K562 (cell line): ENCODE data around the gene C1RL. TPM values are rescaled to one million over a fixed set of nuclear protein-coding genes. Genes with fewer than 3 reads are reported as not detected.

Experiments
- ARID1B ChIP-seq: fragments of 450-650 bp; IDR thresholded peaks from 2 replicates; pipeline ENCODE4 v1.6.1; 2016; ENCODE audit warnings: antibody characterized with exemption, mild to moderate bottlenecking, inconsistent platforms
- GTF2E2 ChIP-seq: fragments of 200-800 bp; sonication (Bioruptor generic); IDR thresholded peaks from 2 replicates; pipeline ENCODE4 v1.6.1; 2016; ENCODE audit warnings: missing genetic modification characterization, missing compliant biosample characterization
- HMGN3 ChIP-seq: IDR thresholded peaks from 2 replicates; pipeline ENCODE4 v1.6.1; 2011; ENCODE audit warnings: borderline replicate concordance, low read depth, mild to moderate bottlenecking, mixed read lengths, low read length; ENCODE audit not compliant: insufficient read length; ENCODE audit errors: extremely low read depth
- MYNN ChIP-seq, 2 experiments: sonication (generic); formaldehyde crosslinking in 1 of 2; IDR thresholded peaks; 2 replicates each; pipeline versions ENCODE4 v1.5.0 to v1.6.1; 2016 to 2020; ENCODE audit warnings: antibody characterized with exemption in 1 of 2, missing genetic modification reagents in 1 of 2
- SPI1 ChIP-seq: IDR thresholded peaks from 2 replicates; pipeline ENCODE4 v1.6.1; 2011; ENCODE audit warnings: low read depth, low read length, control low read depth, borderline replicate concordance
- polyA plus RNA-seq, 8 experiments: library from polyadenylated mRNA; depleted of rRNA in 4 of 8; stranded (reverse) in 5 of 8; unstranded in 3 of 8; fragments of >200 nt; fragmentation: Nextera tagmentation in 2 of 8; fragmentation: Illumina TruSeq in 1 of 8; extraction: Ambion mirVana in 2 of 8; extraction: Trizol in 1 of 8; gene quantifications; 2 replicates each; pipeline versions ENCODE4 v1.2.1 to v1.2.3, GENCODE V29; 2011 to 2014; ENCODE audit warnings: inconsistent platforms in 1 of 8, missing spikeins in 1 of 8
- total RNA-seq, 7 experiments: library from RNA; depleted of rRNA in 6 of 7; stranded (reverse); fragments of >200 nt in 6 of 7; fragmentation: Illumina TruSeq in 2 of 7; extraction: Trizol in 2 of 7; gene quantifications; 2 replicates each; pipeline versions ENCODE4 v1.2.1 to v1.2.3, GENCODE V29; 2011 to 2021; ENCODE audit warnings: low replicate concordance in 1 of 7
- TF ChIP-seq, protein P1 (sequence below): fragments of 450-650 bp; IDR thresholded peaks from 2 replicates; pipeline ENCODE4 v1.7.1; 2018; ENCODE audit warnings: mild to moderate bottlenecking, low read depth; ENCODE audit not compliant: partially characterized antibody
- TF ChIP-seq, protein P2 (sequence below): fragments of 450-650 bp; formaldehyde crosslinking; IDR thresholded peaks from 2 replicates; pipeline ENCODE4 v1.4.0; 2022; ENCODE audit warnings: missing genetic modification characterization
- TF ChIP-seq, protein P3 (sequence below): fragments of 250-450 bp; sonication (Bioruptor Pico); IDR thresholded peaks from 2 replicates; pipeline ENCODE4 v1.5.0; 2021; ENCODE audit warnings: mild to moderate bottlenecking, moderate library complexity
- TF ChIP-seq, protein P4 (sequence below), 2 experiments: fragments of 450-650 bp; conservative IDR thresholded peaks; 2 replicates each; pipeline ENCODE4 v1.6.1; 2017; ENCODE audit warnings: mild to moderate bottlenecking in 2 of 2, moderate library complexity in 2 of 2
- TF ChIP-seq, protein P5 (sequence below): IDR thresholded peaks from 2 replicates; pipeline ENCODE4 v1.6.1; 2011; ENCODE audit warnings: borderline replicate concordance, low read depth, mild to moderate bottlenecking, moderate library complexity, low read length; ENCODE audit not compliant: insufficient read depth, poor library complexity, severe bottlenecking
- TF ChIP-seq, protein P6 (sequence below): sonication (generic); formaldehyde crosslinking; IDR thresholded peaks from 2 replicates; pipeline ENCODE4 v1.8.1; 2023; ENCODE audit warnings: mild to moderate bottlenecking, missing genetic modification reagents

C1RL gene
- total and polyA plus RNA-seq, 9 of the 15 experiments (the other 6 are each of a cell fraction or from before 2014, with no cell fraction given): 1.4 to 10.7 (median 8.0) TPM

DNA sequence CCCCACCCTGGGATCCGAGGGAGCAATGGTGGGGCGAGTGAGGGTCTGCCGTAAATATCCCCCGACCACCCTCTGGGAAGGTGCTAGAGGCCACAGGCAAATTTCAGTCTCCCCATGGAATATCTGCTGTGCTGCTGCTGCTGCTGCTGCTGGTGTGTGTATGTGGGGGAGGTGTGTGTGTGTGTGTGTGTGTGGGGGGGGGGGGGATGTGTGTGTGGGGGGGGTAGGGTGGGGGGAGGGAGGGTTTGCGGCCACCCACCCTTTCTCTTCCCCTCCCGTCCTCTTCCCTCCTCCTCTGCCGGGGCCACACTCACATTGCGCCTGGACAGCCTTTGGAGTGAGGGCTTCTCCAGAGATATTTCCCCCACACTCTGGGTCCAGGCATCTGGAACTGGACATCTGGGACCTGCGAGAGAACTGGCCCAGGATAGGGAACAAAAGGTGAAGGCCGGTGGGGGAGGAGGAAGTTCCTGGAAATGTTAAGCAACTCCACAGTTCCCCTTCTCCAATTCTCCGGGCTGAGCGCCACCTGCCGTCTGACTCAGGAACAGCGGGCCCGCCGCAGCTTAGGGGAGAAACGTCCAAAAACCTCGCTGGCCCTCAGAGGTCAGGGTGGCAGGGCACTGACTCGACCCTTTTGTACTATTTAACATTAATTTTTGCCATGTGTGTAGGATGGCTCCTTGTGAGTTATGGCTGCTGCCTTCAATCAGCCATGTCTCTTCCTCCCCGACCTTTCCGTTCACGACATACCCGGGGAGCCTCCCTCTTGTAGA, at the start of gene C1RL (continued):
- TF ChIP-seq, protein P1, sequence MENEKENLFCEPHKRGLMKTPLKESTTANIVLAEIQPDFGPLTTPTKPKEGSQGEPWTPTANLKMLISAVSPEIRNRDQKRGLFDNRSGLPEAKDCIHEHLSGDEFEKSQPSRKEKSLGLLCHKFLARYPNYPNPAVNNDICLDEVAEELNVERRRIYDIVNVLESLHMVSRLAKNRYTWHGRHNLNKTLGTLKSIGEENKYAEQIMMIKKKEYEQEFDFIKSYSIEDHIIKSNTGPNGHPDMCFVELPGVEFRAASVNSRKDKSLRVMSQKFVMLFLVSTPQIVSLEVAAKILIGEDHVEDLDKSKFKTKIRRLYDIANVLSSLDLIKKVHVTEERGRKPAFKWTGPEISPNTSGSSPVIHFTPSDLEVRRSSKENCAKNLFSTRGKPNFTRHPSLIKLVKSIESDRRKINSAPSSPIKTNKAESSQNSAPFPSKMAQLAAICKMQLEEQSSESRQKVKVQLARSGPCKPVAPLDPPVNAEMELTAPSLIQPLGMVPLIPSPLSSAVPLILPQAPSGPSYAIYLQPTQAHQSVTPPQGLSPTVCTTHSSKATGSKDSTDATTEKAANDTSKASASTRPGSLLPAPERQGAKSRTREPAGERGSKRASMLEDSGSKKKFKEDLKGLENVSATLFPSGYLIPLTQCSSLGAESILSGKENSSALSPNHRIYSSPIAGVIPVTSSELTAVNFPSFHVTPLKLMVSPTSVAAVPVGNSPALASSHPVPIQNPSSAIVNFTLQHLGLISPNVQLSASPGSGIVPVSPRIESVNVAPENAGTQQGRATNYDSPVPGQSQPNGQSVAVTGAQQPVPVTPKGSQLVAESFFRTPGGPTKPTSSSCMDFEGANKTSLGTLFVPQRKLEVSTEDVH: no peak
- no peak for TF ChIP-seq HMGN3
- TF ChIP-seq, protein P2, sequence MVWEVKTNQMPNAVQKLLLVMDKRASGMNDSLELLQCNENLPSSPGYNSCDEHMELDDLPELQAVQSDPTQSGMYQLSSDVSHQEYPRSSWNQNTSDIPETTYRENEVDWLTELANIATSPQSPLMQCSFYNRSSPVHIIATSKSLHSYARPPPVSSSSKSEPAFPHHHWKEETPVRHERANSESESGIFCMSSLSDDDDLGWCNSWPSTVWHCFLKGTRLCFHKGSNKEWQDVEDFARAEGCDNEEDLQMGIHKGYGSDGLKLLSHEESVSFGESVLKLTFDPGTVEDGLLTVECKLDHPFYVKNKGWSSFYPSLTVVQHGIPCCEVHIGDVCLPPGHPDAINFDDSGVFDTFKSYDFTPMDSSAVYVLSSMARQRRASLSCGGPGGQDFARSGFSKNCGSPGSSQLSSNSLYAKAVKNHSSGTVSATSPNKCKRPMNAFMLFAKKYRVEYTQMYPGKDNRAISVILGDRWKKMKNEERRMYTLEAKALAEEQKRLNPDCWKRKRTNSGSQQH: no peak
- TF ChIP-seq ARID1B: peak; percentile 59
- TF ChIP-seq, protein P3, sequence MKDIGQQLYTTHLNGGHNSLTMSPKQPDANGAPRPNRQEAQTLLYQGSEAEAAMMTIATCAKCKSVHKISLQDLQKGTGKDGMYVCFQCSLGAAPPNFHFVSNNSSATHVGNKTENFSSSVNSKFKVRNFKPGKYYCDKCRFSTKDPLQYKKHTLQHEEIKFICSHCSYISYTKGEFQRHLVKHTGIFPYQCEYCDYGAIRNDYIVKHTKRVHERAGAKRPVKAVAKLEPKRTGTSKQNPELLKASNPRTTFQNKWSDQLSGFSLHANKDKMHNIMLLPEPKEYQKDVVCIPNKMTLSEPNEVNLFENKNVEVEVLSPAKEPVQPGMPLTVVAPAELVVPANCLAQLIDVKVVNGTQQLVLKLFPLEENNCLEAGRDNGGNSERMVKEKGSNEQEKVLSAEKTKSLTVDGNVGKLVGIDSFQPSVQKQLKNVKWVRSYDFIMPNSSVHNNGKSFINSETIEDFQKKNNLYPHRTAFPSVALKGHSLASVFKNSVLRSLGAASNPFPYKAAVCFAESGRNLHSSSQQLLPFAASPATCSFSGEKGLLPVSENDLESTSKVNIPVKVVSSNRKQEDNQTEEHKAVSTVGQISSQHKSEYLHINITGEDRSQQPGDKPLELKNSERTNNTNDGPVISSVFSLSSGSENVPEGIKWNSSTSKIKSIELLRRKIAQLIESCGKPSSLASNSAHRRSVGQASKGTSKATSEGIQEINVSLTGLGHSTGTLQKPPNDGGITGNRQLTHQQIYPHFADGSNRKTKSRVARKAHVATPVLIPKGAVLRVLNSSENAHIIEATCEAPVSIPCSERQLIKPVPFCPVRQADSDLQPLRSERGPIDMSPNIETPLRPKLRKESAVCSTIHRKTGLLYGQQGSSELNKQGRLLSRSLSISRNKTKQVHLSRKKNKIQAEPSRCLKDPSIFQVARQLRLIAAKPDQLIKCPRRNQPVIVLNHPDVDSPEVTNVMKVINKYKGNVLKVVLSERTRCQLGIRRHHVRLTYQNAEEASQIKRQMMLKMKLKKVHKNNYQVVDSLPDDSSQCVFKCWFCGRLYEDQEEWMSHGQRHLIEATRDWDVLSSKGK (CRISPR knock-in tag): no peak
- no peak for TF ChIP-seq GTF2E2 (tag)
- TF ChIP-seq, protein P4, sequence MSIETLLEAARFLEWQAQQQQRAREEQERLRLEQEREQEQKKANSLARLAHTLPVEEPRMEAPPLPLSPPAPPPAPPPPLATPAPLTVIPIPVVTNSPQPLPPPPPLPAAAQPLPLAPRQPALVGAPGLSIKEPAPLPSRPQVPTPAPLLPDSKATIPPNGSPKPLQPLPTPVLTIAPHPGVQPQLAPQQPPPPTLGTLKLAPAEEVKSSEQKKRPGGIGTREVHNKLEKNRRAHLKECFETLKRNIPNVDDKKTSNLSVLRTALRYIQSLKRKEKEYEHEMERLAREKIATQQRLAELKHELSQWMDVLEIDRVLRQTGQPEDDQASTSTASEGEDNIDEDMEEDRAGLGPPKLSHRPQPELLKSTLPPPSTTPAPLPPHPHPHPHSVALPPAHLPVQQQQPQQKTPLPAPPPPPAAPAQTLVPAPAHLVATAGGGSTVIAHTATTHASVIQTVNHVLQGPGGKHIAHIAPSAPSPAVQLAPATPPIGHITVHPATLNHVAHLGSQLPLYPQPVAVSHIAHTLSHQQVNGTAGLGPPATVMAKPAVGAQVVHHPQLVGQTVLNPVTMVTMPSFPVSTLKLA (conservative IDR thresholded peaks at IDR 0.05): 0 out of 4 replicates have a peak, but pooled peaks of 1 of the 2 experiments have one; percentile 39
- TF ChIP-seq, protein P5, sequence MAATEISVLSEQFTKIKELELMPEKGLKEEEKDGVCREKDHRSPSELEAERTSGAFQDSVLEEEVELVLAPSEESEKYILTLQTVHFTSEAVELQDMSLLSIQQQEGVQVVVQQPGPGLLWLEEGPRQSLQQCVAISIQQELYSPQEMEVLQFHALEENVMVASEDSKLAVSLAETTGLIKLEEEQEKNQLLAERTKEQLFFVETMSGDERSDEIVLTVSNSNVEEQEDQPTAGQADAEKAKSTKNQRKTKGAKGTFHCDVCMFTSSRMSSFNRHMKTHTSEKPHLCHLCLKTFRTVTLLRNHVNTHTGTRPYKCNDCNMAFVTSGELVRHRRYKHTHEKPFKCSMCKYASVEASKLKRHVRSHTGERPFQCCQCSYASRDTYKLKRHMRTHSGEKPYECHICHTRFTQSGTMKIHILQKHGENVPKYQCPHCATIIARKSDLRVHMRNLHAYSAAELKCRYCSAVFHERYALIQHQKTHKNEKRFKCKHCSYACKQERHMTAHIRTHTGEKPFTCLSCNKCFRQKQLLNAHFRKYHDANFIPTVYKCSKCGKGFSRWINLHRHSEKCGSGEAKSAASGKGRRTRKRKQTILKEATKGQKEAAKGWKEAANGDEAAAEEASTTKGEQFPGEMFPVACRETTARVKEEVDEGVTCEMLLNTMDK: peak; percentile 54
- TF ChIP-seq MYNN (IDR thresholded peaks at IDR 0.05): peak; percentile 53; the same call in 1 of the 2 replicates
- TF ChIP-seq MYNN (CRISPR knock-in tag; IDR thresholded peaks at IDR 0.05): no peak
- TF ChIP-seq, protein P6, sequence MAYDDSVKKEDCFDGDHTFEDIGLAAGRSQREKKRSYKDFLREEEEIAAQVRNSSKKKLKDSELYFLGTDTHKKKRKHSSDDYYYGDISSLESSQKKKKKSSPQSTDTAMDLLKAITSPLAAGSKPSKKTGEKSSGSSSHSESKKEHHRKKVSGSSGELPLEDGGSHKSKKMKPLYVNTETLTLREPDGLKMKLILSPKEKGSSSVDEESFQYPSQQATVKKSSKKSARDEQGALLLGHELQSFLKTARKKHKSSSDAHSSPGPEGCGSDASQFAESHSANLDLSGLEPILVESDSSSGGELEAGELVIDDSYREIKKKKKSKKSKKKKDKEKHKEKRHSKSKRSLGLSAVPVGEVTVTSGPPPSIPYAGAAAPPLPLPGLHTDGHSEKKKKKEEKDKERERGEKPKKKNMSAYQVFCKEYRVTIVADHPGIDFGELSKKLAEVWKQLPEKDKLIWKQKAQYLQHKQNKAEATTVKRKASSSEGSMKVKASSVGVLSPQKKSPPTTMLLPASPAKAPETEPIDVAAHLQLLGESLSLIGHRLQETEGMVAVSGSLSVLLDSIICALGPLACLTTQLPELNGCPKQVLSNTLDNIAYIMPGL (CRISPR knock-in tag): no peak
- TF ChIP-seq SPI1: peak; percentile 90
